K562 (cell line): ENCODE data around the gene SH3BP5. TPM values are rescaled to one million over a fixed set of nuclear protein-coding genes. Genes with fewer than 3 reads are reported as not detected.

ENCODE experiments used
- ARID2 ChIP-seq: fragments of 450-650 bp; IDR thresholded peaks from 2 replicates; pipeline ENCODE4 v1.6.1; 2017; ENCODE audit warnings: antibody characterized with exemption, mild to moderate bottlenecking
- BCLAF1 ChIP-seq, 2 experiments: fragments of 450-650 bp in 1 of 2; IDR thresholded peaks; 2 replicates each; pipeline ENCODE4 v1.6.1; 2011 to 2017; ENCODE audit warnings: low read depth in 2 of 2, antibody characterized with exemption in 1 of 2, borderline replicate concordance in 1 of 2, low read length in 1 of 2, mild to moderate bottlenecking in 1 of 2, mixed read lengths in 1 of 2; ENCODE audit not compliant: control insufficient read depth in 1 of 2
- KDM5B ChIP-seq: fragments of 200-600 bp; sonication (generic); IDR thresholded peaks from 2 replicates; pipeline ENCODE4 v1.6.1; 2012; ENCODE audit warnings: low read depth, mild to moderate bottlenecking, moderate library complexity, low read length, control low read depth, inconsistent platforms; ENCODE audit not compliant: insufficient replicate concordance
- MEF2D ChIP-seq: conservative IDR thresholded peaks from 2 replicates; pipeline ENCODE4 v1.6.1; 2016; ENCODE audit warnings: low read depth, missing genetic modification characterization, missing compliant biosample characterization
- REST ChIP-seq, 2 experiments: fragments of 450-650 bp; formaldehyde crosslinking in 1 of 2; IDR thresholded peaks; 2 replicates each; pipeline versions ENCODE4 v1.4.0 to v1.6.1; 2014 to 2020; ENCODE audit warnings: mild to moderate bottlenecking in 2 of 2, borderline replicate concordance in 1 of 2, low read depth in 1 of 2
- U2AF2 ChIP-seq: fragments of 200-400 bp; formaldehyde crosslinking; optimal IDR thresholded peaks from 2 replicates; pipeline ENCODE3; 2017; ENCODE audit warnings: low read depth, mild to moderate bottlenecking, low read length
- ZNF311 ChIP-seq: fragments of 250-450 bp; sonication (Bioruptor Pico); IDR thresholded peaks from 2 replicates; pipeline ENCODE4 v1.4.0; 2020; ENCODE audit warnings: mild to moderate bottlenecking, moderate library complexity
- polyA plus RNA-seq, 8 experiments: library from polyadenylated mRNA; depleted of rRNA in 4 of 8; stranded (reverse) in 5 of 8; unstranded in 3 of 8; fragments of >200 nt; fragmentation: Nextera tagmentation in 2 of 8; fragmentation: Illumina TruSeq in 1 of 8; extraction: Ambion mirVana in 2 of 8; extraction: Trizol in 1 of 8; gene quantifications; 2 replicates each; pipeline versions ENCODE4 v1.2.1 to v1.2.3, GENCODE V29; 2011 to 2014; ENCODE audit warnings: inconsistent platforms in 1 of 8, missing spikeins in 1 of 8
- total RNA-seq, 7 experiments: library from RNA; depleted of rRNA in 6 of 7; stranded (reverse); fragments of >200 nt in 6 of 7; fragmentation: Illumina TruSeq in 2 of 7; extraction: Trizol in 2 of 7; gene quantifications; 2 replicates each; pipeline versions ENCODE4 v1.2.1 to v1.2.3, GENCODE V29; 2011 to 2021; ENCODE audit warnings: low replicate concordance in 1 of 7

The SH3BP5 gene
- total and polyA plus RNA-seq, 9 of the 15 experiments (the other 6 are each of a cell fraction or from before 2014, with no cell fraction given): 2.9 to 29.0 (median 14.9) TPM

GRCh38 chr3:15355086-15355485 lies 22.7 kb upstream of the SH3BP5 start (continued):
- no peak for TF ChIP-seq REST (IDR thresholded peaks at IDR 0.05; ENCODE audit: borderline replicate concordance)
- no peak for TF ChIP-seq REST (CRISPR knock-in tag; IDR thresholded peaks at IDR 0.05; ENCODE audit: low read depth)
- no peak for TF ChIP-seq U2AF2
- TF ChIP-seq MEF2D (tag): no peak
- no peak for TF ChIP-seq ZNF311 (CRISPR knock-in tag)
- TF ChIP-seq ARID2: no peak
- TF ChIP-seq KDM5B: no peak
- TF ChIP-seq BCLAF1 (IDR thresholded peaks at IDR 0.05; ENCODE audit: borderline replicate concordance in 1 of 2, control insufficient read depth in 1 of 2, low read depth in 2 of 2, low read length in 1 of 2): no peak
